Prostate gland (tissue), 2 donors: ENCODE data around the gene MLH1.

Experiments used
- POLR2A ChIP-seq: fragments of 450-650 bp; IDR thresholded peaks from one replicate; pipeline ENCODE4 v1.6.1; 2016; ENCODE audit warnings: antibody characterized with exemption, mild to moderate bottlenecking
- POLR2AphosphoS5 ChIP-seq: sonication (generic); formaldehyde crosslinking; IDR thresholded peaks from one replicate; pipeline ENCODE4 v1.6.1; 2017; ENCODE audit warnings: antibody characterized with exemption
- TF ChIP-seq, protein P1 (sequence below), 4 experiments: fragments of 200-600 bp in 2 of 4; fragments of 450-650 bp in 2 of 4; sonication (generic) in 2 of 4; IDR thresholded peaks; 1 replicate in 3 of 4; 2 replicates in 1 of 4; pipeline ENCODE4 v1.5.1; 2016 to 2019; ENCODE audit warnings: antibody characterized with exemption in 4 of 4, mild to moderate bottlenecking in 2 of 4, moderate library complexity in 2 of 4

DNA sequence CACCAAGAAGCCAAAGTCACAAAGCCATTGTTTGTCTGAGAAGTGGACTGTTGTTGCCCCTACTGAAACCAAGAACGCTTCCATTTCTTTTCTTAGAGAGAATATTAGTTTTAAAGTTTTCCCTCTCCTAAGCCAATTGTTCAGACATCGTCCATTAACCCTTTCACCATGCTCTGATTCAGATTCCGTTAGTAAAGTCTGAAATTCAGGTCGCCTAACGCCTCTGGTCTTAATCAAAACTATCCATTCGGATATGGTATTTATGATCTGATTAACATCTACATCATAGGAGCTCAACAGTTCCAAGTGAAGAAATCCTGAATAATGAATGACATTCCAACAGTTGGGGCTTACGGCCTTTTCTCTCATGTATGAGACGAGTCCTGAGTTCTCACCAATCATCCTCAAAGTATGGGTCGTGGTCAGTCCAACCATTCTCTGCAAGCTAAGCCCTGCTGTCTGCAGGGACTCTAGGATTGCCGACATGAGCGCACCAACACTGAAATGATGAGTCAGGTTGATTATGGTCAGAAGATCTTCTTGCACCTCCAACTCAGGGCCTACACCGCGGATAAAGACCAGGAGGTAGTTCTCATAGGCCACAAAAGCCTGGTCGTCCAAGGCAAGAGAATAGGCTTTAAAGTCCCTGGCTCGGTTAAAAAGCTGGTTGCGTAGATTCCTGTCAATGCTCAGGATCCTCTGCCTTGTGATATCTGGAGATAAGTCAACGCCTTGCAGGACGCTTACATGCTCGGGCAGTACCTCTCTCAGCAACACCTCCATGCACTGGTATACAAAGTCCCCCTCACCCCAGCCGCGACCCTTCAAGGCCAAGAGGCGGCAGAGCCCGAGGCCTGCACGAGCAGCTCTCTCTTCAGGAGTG is 1.2 kb upstream of the MLH1 start:
- TF ChIP-seq, protein P1, sequence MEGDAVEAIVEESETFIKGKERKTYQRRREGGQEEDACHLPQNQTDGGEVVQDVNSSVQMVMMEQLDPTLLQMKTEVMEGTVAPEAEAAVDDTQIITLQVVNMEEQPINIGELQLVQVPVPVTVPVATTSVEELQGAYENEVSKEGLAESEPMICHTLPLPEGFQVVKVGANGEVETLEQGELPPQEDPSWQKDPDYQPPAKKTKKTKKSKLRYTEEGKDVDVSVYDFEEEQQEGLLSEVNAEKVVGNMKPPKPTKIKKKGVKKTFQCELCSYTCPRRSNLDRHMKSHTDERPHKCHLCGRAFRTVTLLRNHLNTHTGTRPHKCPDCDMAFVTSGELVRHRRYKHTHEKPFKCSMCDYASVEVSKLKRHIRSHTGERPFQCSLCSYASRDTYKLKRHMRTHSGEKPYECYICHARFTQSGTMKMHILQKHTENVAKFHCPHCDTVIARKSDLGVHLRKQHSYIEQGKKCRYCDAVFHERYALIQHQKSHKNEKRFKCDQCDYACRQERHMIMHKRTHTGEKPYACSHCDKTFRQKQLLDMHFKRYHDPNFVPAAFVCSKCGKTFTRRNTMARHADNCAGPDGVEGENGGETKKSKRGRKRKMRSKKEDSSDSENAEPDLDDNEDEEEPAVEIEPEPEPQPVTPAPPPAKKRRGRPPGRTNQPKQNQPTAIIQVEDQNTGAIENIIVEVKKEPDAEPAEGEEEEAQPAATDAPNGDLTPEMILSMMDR (IDR thresholded peaks at IDR 0.05), result no peak
- TF ChIP-seq POLR2A (no peak), POLR2AphosphoS5 (no peak)
